PFSK-1 (cell line): Measurements from ENCODE around the gene MSI1.

Experiments used
- TAF1 ChIP-seq: IDR thresholded peaks from 2 replicates; pipeline ENCODE4 v1.6.1; 2012; ENCODE audit warnings: low read length, control low read depth, borderline replicate concordance; ENCODE audit not compliant: insufficient read depth
- TF ChIP-seq, protein P1 (sequence below), 2 experiments: IDR thresholded peaks; 2 replicates each; pipeline versions ENCODE4 v1.6.1 to v1.8.0; 2011 to 2012; ENCODE audit warnings: low read depth in 2 of 2, low read length in 2 of 2, control low read depth in 1 of 2, inconsistent platforms in 1 of 2, mild to moderate bottlenecking in 1 of 2, moderate library complexity in 1 of 2; ENCODE audit not compliant: insufficient read depth in 1 of 2

DNA sequence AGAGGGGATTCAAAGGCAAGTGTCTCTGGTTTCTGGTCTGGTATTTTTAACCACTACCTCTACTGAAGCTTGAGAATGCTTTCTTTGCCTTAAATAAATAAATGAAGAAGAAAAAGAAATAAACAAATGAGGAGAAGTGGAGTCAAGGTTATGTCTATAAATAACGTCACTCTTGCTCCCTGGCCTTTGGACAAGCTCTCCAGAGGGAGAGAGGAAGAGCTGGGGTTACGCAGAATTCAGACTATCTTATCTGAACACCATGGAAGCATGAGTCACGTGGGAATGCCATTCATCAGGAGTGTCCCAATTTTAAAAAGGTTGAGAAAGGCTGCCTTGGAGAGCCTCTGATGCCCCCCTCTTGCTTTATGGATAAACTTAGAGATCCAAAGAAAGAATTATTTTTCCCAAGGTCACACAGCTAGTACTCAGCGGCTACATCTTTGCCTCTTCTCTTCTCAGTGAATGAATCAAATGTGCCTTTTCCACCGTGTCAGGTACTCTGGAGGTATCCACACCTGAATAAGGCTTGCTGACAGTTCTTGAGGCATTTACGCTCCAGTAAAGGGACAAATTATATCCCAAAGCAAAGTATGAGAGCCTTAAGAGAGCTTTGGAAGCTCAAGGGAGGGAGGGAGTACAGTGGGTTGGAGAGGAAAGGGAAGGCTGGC lies 12.9 kb upstream of the MSI1 start:
- TF ChIP-seq TAF1: no peak
- TF ChIP-seq, protein P1, sequence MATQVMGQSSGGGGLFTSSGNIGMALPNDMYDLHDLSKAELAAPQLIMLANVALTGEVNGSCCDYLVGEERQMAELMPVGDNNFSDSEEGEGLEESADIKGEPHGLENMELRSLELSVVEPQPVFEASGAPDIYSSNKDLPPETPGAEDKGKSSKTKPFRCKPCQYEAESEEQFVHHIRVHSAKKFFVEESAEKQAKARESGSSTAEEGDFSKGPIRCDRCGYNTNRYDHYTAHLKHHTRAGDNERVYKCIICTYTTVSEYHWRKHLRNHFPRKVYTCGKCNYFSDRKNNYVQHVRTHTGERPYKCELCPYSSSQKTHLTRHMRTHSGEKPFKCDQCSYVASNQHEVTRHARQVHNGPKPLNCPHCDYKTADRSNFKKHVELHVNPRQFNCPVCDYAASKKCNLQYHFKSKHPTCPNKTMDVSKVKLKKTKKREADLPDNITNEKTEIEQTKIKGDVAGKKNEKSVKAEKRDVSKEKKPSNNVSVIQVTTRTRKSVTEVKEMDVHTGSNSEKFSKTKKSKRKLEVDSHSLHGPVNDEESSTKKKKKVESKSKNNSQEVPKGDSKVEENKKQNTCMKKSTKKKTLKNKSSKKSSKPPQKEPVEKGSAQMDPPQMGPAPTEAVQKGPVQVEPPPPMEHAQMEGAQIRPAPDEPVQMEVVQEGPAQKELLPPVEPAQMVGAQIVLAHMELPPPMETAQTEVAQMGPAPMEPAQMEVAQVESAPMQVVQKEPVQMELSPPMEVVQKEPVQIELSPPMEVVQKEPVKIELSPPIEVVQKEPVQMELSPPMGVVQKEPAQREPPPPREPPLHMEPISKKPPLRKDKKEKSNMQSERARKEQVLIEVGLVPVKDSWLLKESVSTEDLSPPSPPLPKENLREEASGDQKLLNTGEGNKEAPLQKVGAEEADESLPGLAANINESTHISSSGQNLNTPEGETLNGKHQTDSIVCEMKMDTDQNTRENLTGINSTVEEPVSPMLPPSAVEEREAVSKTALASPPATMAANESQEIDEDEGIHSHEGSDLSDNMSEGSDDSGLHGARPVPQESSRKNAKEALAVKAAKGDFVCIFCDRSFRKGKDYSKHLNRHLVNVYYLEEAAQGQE (IDR thresholded peaks at IDR 0.05; ENCODE audit: insufficient read depth in 1 of 2, low read depth in 2 of 2, low read length in 2 of 2): no peak
